SK-MEL-5 (cell line): ENCODE results near the gene MICAL3. TPM values are rescaled to one million over a fixed set of nuclear protein-coding genes. Genes with fewer than 3 reads are reported as not detected.
"Not testable (repeated sequence)": the region's sequence is repeated elsewhere in the genome, so short reads cannot be mapped to it uniquely, and the experiment has no call there.

Source experiments
- DNase-seq: peaks from one replicate; pipeline ENCODE4 v3.0.0-alpha.2; 2016; ENCODE audit warnings: low read depth, low spot score
- in situ Hi-C: cut with HindIII; loops from 2 replicates; pipeline ENCODE4 v1.10.0; 2016; ENCODE audit warnings: low sequenced_read_pairs, high pct_unique_total_duplicates, low pct_unique_long_range_greater_than_20kb
- total RNA-seq: library from RNA; depleted of rRNA; stranded (reverse); fragments of >200 nt; shearing (Covaris generic); gene quantifications from 2 replicates; pipeline ENCODE4 v1.2.3, GENCODE V29; 2014

The MICAL3 gene
- total RNA-seq, 1 experiment from 2014 or later = 36.6 TPM

DNA sequence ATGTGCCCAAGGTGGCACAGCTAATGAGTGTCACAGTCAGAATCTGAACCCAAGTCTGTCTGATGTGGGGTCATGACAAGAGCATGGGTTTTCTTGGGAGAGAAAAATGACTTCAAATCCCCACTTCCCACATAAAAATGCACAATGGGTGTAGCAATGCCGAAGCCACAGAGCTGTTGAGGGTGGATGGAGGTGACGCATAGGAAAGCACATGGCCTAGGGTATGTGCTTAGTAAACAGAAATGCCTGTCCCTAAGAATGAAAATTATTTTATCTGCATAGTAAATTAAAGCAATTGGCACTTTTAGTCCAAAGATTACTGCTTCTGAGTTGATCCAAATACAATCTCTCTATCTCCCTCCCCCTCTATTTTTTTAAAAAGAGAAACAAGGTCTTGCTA lies 10.9 kb downstream of the MICAL3 start:
- DNase-seq = no peak
- in situ Hi-C loops = no loop called here

DNA sequence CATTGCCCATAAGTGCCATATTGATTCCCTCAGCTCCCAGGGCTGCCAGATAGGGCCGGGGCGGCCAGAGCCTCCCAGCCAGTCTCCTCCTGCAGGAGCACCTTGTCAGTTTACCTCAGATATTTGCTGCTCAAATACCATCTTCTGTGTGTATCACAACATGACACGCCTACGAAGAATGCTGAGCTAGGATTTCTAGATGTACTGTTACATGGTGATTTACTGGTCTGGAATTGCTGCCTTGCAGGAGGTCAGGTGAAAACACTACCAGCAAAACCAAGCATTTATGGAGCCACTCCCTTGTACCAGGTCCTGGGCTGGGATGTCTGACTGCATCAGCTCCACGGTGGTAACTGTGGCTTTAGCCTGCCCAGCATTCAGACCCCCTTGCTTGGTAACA lies 11.8 kb downstream of the MICAL3 start:
- in situ Hi-C loops = no loop called here
- DNase-seq = no peak

DNA sequence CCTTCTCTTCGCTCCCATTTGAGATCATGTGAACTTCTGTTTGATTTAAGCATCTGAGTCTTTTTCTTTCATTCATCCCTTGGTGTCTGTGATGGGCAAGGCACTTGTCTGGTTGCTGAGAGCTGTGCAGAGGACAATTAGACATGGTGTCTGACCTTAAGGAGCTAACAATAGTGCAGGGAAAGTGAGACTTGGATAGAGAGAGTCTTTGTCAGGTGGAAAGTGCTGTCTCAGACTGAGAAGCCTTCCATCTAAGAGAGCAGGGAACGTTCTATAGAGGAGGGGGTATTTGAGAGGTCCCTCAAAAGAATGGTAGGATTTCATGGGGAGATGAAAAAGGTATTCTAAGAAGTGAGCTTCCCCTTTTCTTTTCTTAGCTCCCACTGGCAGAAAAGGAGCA lies 14.1 kb downstream of the MICAL3 start:
- peak; percentile 56 for DNase-seq
- in situ Hi-C loops = no loop called here

DNA sequence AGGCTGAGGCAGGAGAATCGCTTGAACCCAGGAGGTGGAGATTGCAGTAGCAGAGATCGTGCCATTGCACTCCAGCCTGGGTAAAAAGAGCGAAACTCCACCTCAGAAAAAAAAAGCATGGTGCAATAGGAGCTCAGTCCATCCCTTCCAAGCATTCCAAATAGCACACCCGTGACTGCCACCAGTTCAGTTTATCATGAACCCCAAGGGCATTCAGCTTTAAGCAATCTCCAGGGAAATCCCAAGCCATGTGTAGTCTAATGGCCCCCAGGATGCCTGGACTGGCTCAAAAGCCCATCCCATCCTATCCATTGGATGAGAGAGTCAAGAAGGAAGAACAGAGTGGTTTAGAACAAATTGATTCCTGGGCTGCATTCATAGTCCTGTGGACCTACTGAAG lies 16.2 kb downstream of the MICAL3 start:
- in situ Hi-C loops = no loop called here
- DNase-seq = peak; percentile 50

DNA sequence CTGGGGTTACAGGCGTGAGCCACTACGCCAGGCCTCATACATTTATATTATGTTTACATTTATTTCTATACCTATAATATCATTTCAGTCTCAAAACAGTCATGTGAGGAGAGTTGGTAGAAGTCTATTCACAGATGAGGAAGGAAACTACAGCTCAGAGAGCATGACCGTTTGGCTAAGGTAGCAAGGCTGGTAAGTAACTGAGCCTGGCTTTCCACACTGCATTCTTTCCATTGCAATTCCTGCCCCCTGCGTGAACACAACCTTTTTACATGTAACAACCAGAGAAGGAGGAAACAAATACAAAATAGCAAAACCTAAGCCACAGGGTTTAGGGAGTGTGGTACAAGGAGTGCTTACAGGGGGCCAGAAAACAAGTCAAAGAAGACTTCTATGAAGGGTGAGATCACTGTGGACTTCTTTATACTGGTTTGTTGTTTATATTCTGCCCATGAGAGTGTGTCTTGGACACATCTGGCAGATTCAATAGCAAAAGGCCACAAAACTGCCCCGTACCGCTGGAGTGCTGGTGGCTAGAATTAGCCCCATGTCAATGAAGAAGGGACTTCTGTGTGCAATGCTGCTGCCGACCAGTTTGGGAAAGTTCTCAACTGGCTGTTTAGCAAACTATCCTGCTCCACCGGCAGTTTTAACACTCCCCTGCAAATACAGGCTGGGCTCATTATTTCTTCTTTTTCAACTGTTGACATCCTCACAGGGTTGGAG lies 19.0 kb downstream of the MICAL3 start:
- no peak for DNase-seq
- in situ Hi-C loops = no loop called here

DNA sequence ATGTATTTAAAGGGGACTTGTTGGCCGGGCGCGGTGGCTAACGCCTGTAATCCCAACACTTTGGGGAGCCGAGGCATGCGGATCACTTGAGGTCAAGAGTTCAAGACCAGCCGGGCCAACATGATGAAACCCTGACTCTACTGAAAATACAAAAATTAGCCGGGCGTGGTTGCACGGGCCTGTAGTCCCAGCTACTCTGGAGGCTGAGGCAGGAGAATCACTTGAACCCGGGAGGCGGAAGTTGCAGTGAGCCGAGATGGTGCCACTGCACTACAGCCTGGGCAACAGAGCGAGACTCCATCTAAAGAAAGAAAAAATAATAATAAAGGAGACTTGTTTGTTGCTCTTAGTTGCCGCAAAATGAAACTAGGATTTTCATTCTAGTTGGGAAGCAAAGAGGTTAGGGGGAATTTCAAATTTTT lies 22.5 kb downstream of the MICAL3 start:
- in situ Hi-C loops, DNase-seq: not testable (repeated sequence)

DNA sequence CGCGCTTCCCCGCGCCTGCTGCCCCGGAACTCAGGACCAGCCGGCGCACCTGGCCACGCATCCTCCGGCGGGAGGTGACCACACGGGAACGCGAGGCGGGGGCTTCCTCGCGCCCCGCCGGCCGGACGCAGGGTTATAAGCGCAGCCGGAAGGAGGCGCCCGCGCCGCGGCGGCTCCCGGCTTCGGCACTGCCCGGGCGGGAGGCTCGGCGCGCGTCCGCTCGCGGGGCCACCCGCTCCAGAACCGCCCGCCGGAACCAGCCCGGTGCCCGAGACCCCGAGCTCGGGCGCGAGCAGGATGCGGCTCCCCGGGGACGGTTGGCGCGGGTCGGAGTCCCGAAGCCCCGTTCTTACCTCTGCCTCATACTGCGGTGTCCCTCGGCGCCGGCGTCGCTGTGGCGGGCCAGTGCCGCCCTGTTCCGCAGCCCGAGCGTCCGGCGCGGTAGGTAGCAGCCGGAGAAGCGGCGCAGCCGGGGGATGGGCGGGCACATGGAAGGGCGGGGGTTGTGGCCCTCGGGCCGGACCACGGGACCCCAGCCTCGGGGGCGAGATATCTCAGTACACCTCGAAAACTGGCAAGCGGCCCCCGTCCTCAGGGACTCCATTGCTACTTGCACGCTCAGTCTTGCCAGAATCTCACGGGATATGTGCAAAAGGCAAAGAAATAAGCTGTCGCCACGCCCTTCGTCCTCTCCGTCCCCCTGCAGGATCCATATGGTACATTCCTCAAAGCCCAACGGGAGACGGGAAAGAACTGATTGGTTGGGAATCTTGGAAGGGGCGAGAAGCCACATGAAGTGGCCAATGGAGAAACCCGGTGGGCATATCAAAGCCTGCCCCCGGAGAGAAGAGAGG lies 23.1 kb downstream of the MICAL3 start:
- peak; percentile 100 for DNase-seq
- in situ Hi-C loops = no loop called here

DNA sequence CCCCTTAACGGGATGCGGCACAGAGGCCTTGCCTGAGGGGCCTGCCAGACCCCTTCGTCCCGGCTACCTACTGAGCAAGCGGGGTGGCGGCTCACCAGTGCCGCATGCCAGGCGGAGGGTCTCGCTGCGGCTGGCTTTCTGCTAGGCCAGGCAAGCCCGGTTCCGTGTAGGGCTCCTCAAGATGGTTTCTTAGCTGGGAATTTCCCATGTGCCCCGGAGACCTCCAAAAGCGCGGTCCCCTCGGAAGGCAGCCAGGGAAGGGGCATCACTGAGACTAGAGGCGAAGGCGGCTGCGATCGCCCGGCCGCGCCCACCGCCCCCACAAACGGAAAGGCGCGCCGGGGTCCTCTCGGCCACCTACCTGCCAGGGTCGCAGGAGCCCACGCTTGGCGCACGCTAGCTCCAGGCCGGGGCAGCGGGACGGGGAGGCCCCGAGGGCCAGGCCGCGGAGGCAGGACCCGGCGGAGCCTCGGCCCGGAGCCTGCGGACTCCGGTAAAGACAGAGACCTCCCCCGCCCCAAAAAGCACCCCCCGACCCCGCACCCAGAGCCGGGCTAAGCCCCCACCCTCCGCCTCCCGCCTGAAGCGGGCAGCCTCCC lies 23.8 kb downstream of the MICAL3 start:
- no peak for DNase-seq
- in situ Hi-C loops = no loop called here

DNA sequence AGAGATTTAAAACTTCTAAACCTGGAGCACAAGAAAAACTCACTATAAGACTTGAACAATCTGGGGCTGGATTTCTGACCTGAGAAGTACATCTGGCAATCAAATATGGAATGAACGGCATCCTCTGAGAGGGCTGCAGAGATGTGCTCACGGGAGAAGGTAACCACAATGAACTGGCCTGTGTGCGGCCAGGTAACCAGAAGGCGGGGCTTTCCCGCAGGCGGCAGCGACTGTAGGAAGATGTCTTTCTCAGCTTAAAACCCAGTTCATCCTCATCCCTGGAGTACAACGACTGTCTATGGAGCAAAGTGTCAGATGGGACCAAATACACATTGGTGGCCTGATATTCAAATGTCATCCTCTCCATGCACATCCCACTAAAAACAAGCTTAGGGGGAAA lies 24.5 kb downstream of the MICAL3 start:
- no peak for DNase-seq
- in situ Hi-C loops = no loop called here

DNA sequence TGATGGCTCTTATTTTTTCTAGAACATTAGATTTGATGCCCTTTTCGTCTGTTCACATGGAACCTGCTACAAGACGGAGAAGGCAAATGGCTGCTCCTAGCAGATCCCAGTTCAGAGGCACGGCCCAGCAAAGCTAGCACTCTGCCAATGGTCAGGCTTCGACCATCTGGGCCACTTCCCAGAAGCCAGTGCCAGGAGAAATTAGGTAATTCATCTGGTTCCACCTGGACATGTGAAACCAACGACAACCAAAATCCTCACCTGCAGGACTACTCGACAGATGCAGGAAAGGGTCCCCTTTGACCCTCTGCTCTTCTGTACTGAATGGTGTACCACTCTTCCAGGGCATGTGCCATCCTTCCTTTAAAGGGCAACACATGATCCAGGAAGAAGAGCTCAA lies 25.4 kb downstream of the MICAL3 start:
- in situ Hi-C loops = no loop called here
- no peak for DNase-seq

DNA sequence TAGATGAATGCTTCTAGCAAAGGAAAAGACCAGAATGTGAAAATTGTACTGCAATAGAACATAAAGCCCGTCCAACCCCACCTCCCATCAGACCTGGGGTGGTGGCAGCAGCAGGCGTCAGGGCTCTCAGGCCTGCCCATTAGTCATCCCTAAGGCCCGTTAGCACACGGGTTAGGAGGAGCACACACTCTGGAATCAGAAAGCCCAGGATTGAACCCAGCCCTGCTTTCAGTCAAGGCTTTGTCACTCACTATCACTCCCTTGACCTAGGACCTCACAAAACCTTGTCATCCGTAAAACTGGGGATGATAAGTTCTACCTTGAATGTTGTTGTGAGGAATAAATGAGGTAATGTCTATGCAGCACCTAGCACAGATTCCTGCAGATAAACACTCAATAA lies 26.9 kb downstream of the MICAL3 start:
- no peak for DNase-seq
- in situ Hi-C loops = no loop called here

DNA sequence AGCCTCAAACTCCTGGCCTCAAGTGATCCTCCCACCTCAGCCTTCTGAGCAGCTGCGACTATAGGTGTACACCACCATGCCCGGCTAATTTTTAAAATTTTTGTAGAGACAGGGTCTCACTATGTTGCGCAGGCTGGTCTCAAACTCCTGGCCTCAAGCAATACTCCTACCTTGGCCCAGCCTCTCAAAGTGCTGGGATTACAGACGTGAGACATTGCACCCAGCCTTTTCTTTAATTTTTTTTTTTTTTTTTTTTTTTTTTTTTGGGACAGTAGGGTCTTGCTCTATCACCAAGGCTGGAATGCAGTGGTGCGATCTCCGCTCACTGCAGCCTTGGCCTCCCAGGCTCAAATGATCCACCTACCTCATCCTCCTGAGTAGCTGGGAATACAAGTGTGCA lies 29.1 kb downstream of the MICAL3 start:
- in situ Hi-C loops, DNase-seq: not testable (repeated sequence)

DNA sequence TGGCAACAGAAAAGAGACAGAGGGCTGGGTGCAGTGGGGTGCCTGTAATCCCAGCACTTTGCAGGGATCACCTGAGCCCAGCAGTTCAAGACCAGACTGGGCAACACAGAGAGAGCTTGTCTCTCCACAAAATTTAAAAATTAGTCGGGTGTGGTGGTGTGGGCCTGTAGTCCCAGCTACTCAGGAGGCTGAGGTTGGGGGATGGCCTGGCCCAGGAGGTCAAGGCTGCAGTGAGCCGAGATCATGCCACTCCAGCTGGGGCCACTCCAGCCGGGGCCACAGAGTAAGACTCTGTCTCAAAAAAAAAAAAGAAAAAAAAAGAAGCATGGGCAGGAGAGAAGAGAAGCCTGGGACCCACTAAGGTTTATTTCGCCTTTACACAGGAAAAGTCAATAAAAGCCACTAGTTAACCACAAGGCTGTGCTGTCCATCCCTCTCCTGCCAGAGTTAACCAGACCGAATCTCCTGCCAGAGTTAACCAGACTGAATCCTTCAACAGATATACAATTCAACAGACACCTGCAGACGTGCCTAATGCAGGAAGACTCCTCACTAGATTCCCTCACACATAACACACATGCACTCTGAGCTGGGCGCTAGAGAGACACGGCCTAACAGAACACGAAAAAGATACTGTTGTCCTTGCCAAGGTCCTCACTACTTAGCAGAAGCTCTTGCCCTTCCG lies 29.8 kb downstream of the MICAL3 start:
- no peak for DNase-seq
- in situ Hi-C loops = no loop called here

DNA sequence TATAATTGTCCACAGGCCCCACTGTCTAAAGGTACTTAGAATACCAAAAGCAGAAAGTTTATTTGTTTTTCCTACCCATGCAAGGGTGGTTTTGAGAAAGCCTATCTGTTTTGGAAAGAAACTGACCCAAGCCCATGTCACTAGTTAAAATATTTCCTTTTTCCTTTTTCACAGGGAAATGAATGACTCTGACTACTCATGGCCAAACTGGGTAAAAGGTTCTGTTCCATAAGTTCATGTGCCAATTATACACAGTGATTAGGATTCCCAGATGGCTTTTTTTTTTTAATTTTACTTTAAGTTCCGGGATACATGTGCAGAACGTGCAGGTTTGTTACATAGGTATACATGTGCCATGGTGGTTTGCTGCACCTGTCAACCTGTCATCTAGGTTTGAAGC lies 31.4 kb downstream of the MICAL3 start:
- in situ Hi-C loops, DNase-seq: not testable (repeated sequence)

DNA sequence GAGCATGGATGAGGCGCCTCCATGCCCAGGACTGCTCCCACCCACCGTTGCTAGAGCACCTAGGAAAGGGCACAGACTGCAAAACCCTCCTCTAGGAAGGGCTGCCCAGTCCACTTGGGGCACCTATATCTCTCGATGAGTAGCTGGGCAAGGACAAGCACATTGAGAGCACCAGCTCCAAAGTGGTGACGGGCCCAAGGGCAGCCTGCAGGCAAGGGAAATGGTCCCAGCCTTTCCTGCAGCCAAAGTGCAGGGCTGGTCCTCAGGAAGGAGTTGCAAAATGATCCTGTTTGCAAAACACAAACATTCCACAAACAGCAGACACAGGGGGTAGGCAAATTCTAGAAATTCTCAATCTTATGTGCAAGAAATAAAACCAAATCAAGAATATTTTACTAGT lies 32.4 kb downstream of the MICAL3 start:
- in situ Hi-C loops, DNase-seq: not testable (repeated sequence)

DNA sequence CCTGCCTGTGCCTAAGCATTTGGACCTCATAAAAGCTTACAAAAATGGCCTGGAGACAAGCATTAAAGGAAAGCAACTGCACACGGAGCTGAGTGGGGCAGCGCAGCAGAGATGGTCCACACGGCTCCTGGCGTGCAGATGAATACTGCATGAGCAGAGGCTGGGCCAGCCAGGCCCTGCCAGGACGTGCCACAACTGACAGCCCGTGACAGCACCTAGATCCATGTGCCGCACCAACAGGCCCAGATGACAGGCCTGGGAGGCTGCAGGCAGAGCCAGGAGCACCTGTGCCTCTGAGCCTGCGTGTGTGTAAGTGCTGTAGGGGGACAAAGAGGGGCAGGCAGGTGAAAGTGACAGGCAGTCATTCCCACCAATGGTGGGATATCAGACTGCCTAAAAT lies 33.4 kb downstream of the MICAL3 start:
- DNase-seq = no peak
- in situ Hi-C loops = no loop called here

DNA sequence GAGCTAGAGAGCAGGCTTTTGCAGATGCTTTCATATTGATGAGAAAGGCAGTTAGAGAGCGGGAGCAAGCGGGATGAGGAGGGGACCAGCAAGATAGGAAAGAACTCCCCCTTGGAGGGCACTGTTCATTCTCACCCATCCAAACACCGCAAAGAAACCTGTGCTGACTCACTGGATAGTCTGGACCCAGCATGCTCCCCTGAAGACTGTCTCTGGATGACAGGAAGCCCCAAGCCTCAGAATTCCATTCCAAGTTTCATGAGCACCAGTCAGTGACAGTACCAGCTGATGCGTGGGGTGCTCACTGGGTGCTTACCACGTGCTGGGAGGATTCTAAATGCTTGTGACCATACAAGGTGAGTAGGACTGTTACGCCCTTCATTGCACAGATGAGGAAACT lies 34.2 kb downstream of the MICAL3 start:
- DNase-seq = no peak

More for the DNA sequence above, 34.2 kb downstream of the MICAL3 start:
- in situ Hi-C loops = no loop called here
